NB4 (cell line): Measurements from ENCODE around the gene AEBP2.

Experiments used
- DNase-seq: peaks from one replicate; pipeline ENCODE4 v3.0.0; 2010; ENCODE audit warnings: low read depth
- H3K4me3 ChIP-seq: one replicate; pipeline ENCODE4 v1.5.1; 2011; ENCODE audit warnings: mild to moderate bottlenecking, low read depth, low read length, moderate library complexity
- MYC ChIP-seq: IDR thresholded peaks from 2 replicates; pipeline ENCODE4 v1.6.1; 2011; ENCODE audit warnings: low read depth, low read length
- POLR2A ChIP-seq: IDR thresholded peaks from 2 replicates; pipeline ENCODE4 v1.6.1; 2011; ENCODE audit warnings: mild to moderate bottlenecking; ENCODE audit not compliant: insufficient read length; ENCODE audit errors: extremely low read depth
- TF ChIP-seq, protein P1 (sequence below): IDR thresholded peaks from one replicate; pipeline ENCODE4 v1.5.1; 2012; ENCODE audit warnings: low read depth, low read length
- TF ChIP-seq, protein P2 (sequence below): IDR thresholded peaks from 2 replicates; pipeline ENCODE4 v1.6.1; 2011; ENCODE audit warnings: low read depth, low read length

Gene AEBP2

DNA sequence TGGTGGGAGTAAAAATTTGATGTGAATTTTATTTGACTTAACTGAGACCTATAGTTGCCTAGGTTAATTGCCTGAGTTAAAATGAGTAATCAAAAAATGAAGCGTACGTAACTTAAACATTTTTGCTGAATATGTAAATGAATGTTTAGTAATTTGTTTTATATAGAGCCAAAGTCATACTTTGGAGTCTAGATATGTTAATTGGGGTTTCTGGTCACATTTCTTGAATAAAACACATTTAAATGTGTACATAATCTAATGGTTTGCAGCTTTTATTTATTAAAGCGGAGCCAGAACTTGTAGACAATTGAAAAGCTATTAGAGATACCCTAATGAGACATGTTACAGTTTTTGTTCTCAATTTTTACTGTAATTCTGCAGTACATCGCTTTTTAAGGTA lies 71.2 kb downstream of the AEBP2 start:
- no peak for DNase-seq
- TF ChIP-seq, protein P1, sequence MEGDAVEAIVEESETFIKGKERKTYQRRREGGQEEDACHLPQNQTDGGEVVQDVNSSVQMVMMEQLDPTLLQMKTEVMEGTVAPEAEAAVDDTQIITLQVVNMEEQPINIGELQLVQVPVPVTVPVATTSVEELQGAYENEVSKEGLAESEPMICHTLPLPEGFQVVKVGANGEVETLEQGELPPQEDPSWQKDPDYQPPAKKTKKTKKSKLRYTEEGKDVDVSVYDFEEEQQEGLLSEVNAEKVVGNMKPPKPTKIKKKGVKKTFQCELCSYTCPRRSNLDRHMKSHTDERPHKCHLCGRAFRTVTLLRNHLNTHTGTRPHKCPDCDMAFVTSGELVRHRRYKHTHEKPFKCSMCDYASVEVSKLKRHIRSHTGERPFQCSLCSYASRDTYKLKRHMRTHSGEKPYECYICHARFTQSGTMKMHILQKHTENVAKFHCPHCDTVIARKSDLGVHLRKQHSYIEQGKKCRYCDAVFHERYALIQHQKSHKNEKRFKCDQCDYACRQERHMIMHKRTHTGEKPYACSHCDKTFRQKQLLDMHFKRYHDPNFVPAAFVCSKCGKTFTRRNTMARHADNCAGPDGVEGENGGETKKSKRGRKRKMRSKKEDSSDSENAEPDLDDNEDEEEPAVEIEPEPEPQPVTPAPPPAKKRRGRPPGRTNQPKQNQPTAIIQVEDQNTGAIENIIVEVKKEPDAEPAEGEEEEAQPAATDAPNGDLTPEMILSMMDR, result no peak
- TF ChIP-seq POLR2A, result no peak
- no peak for TF ChIP-seq MYC
- TF ChIP-seq, protein P2, sequence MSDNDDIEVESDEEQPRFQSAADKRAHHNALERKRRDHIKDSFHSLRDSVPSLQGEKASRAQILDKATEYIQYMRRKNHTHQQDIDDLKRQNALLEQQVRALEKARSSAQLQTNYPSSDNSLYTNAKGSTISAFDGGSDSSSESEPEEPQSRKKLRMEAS, result no peak
- no peak overlapping the region for H3K4me3 ChIP-seq

DNA sequence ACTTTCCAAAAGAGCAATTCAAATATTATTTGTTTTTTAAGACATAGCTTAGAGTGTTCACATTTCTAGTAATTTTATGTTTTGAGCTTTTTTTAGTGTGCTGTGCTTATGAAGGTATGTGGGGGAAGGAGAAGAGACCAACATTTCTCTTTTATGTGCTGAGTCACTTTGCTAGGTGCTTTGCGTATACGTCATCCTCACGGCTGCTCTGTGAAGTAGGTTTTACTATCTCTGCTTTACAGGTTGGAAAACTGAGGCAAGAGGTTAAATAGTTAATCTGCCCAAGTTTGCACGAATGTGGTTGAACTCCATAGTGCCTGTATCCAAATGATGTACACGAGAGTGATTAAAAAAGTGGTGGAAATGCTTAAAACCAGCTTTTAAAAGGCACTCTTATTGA lies 75.9 kb downstream of the AEBP2 start:
- no peak for DNase-seq
- TF ChIP-seq MYC (no peak), POLR2A (no peak)
- TF ChIP-seq, protein P2, result no peak
- TF ChIP-seq, protein P1, result no peak
- H3K4me3 ChIP-seq, result no peak overlapping the region

DNA sequence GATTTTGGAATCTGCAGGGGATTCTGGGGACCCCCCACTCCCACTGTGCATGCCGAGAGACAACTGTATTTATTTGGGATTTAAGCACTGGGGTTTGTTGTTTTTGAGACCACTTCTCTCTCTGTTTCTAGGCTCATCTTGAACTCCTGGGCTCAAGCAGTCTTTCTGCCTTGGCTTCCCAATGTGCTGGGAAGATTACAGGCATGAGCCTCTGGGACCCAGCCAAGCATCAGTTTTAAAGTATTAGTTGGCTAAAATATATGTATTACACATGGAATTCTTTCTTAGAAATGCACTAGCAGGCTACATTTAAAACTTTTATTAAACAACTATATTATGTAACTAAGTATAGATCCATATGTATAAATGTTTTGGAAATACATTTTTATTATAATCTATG lies 78.3 kb downstream of the AEBP2 start:
- H3K4me3 ChIP-seq, result no peak overlapping the region
- DNase-seq, result no peak
- TF ChIP-seq, protein P2, result no peak
- TF ChIP-seq POLR2A, result no peak
- TF ChIP-seq, protein P1, result no peak
- TF ChIP-seq MYC, result no peak

DNA sequence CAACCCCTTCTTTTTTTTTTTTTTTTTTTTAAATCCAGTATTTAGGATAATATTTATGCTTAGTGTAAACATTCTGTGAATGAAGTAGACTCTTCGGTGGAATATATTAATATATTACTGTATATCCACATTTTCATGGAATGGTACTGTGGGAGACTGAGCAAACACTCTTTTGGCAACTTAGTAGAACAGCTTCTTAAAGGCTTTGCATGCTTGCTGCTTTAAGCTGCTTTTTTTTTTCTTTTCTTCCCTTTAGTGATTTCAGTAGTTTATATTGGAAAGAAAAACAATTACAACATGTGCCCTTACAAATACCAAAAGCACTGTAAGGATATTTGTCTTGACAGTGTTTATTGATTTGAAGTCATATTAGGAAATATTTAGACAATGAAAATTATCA lies 78.9 kb downstream of the AEBP2 start:
- no peak overlapping the region for H3K4me3 ChIP-seq
- DNase-seq, result no peak
- TF ChIP-seq MYC, result no peak
- no peak for TF ChIP-seq POLR2A
- TF ChIP-seq, protein P1, result no peak
- TF ChIP-seq, protein P2, result no peak

DNA sequence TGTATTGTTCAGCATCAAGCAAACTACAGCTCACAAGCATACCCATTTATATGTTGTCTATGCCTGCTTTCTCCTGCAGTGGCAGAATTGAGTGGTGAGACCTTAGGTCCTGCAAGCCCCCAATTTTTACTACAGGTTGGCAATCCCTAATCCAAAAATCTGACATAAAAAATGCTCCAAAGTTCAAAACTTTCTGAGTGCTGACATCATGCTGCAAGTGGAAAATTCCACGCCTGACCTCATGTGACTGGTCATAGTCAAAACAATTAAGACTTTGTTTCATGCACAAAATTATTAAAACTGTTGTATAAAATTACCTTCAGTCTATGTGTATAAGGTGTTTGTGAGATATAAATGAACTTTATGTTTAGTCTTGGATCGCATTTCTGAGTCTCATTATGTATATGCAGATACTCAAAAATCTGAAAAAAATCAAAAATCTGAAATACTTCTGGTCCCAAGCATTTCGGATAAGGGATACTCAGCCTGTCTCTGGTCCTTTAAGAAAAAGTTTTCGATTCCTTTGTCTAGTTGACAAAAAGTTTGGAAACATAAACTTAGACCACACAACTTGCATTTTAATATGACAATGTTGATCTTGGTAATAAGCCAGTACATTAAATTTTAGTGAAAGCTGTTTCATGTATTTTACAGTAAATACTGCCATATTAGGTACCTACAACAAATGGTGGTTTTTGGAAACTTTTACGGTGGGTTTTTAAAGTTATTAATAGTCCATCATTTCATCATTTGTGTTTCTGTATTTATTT lies 81.5 kb downstream of the AEBP2 start:
- no peak for DNase-seq
- TF ChIP-seq POLR2A, result no peak
- TF ChIP-seq MYC, result no peak
- TF ChIP-seq, protein P2, result no peak
- TF ChIP-seq, protein P1, result no peak
- H3K4me3 ChIP-seq, result no peak overlapping the region
